Endodermal cell (in vitro differentiated cells): ENCODE measurements around the gene ANAPC13. TPM values are rescaled to one million over a fixed set of nuclear protein-coding genes. Genes with fewer than 3 reads are reported as not detected.
A peak's percentile ranks its signal among the peaks of the same experiment; 100 is the strongest.

Experiments
- DNase-seq: peaks from one replicate; pipeline ENCODE4 v3.0.0-alpha.2; 2017
- H3K27ac ChIP-seq: 2 replicates; pipeline ENCODE4 v1.5.1; 2013; ENCODE audit warnings: mild to moderate bottlenecking, low read depth, low read length, moderate library complexity
- H3K27me3 ChIP-seq: 2 replicates; pipeline ENCODE4 v1.6.1; 2013; ENCODE audit warnings: mild to moderate bottlenecking, low read length, moderate library complexity; ENCODE audit not compliant: insufficient read depth, control insufficient read depth, poor library complexity, severe bottlenecking
- H3K36me3 ChIP-seq: 2 replicates; pipeline ENCODE4 v1.7.0; 2013; ENCODE audit warnings: mild to moderate bottlenecking, low read length, moderate library complexity; ENCODE audit not compliant: control insufficient read depth, insufficient read depth
- H3K4me1 ChIP-seq: one replicate; pipeline ENCODE4 v1.7.0; 2013; ENCODE audit warnings: low read length; ENCODE audit not compliant: control insufficient read depth, insufficient read depth
- H3K4me3 ChIP-seq: 2 replicates; pipeline ENCODE4 v1.5.1; 2013; ENCODE audit warnings: mild to moderate bottlenecking, low read length, moderate library complexity
- H3K9ac ChIP-seq: 2 replicates; pipeline ENCODE4 v1.6.1; 2013; ENCODE audit warnings: mild to moderate bottlenecking, low read length, moderate library complexity; ENCODE audit not compliant: poor library complexity, severe bottlenecking; ENCODE audit errors: extremely low read depth
- H3K9me3 ChIP-seq: 2 replicates; pipeline ENCODE4 v1.6.1; 2013; ENCODE audit warnings: mild to moderate bottlenecking, low read length, moderate library complexity; ENCODE audit not compliant: control insufficient read depth
- H3K27ac Mint-ChIP-seq: 2 replicates; pipeline ENCODE4 v1.8.0; 2020; ENCODE audit warnings: mixed read lengths
- H3K27me3 Mint-ChIP-seq: 2 replicates; pipeline ENCODE4 v1.8.0; 2021; ENCODE audit warnings: mild to moderate bottlenecking, mixed read lengths; ENCODE audit not compliant: insufficient read depth
- H3K36me3 Mint-ChIP-seq: 2 replicates; pipeline ENCODE4 v1.8.0; 2020; ENCODE audit warnings: low read depth, mixed read lengths
- H3K4me1 Mint-ChIP-seq: 2 replicates; pipeline ENCODE4 v1.8.0; 2020; ENCODE audit warnings: mixed read lengths
- H3K4me3 Mint-ChIP-seq: 2 replicates; pipeline ENCODE4 v1.8.0; 2020; ENCODE audit warnings: mild to moderate bottlenecking, moderate library complexity, mixed read lengths
- H3K9me3 Mint-ChIP-seq: 2 replicates; pipeline ENCODE4 v1.8.0; 2020; ENCODE audit warnings: mild to moderate bottlenecking, mixed read lengths
- WGBS, 2 experiments: methylation state at CpG; one replicate each; pipeline versions ENCODE4 v1.1.5 to v1.1.7; 2013; ENCODE audit warnings: missing lambda C conversion rate in 2 of 2, mixed read lengths in 1 of 2; ENCODE audit not compliant: insufficient coverage in 1 of 2, insufficient read length in 1 of 2; 5-methylcytosine and 5-hydroxymethylcytosine counted together
- total RNA-seq, 2 donors: library from RNA; stranded (reverse); fragmentation: NEBNext Ultra II Directional in 1 of 2; extraction: Animal tissue kit (Norgen Biotek cat#: 25700) in 1 of 2; gene quantifications; 2 replicates in 1 of 2; 3 replicates in 1 of 2; pipeline ENCODE4 v1.2.1, GENCODE V29; 2021
- TF ChIP-seq, protein P1 (sequence below): fragments of 200-600 bp; sonication (generic); conservative IDR thresholded peaks from 2 replicates; pipeline ENCODE4 v1.5.0; 2021; ENCODE audit warnings: antibody characterized with exemption, mild to moderate bottlenecking

The ANAPC13 gene
- total RNA-seq, 2 donors from 2014 or later = 28.6 to 29.3 TPM

DNA sequence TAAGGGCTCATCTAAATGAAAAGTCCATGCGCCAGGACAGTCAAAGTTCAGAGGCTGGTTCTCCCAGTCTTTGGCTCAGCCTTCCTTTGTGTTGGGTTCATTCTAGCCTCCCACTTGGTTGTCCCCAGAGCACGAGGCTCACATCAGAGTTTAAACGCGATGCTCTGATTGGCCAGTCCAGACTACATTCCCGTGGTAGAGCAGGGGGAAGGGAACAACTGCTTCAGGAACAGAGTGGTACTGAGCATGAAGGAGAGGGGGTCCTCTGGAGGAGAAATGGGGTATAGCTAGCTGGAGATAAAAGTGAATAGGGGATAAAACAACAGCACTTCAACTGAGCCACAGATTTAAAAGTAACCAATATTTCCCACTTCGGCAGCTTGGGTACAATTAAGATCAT, 32.2 kb downstream of the ANAPC13 start:
- H3K4me1 Mint-ChIP-seq = peaks cover 7% of the 10 kb centered on the region
- H3K9me3 ChIP-seq = no peaks in the 10 kb centered on the region
- no peak overlapping the region for H3K4me3 Mint-ChIP-seq
- H3K9me3 Mint-ChIP-seq = no peaks in the 10 kb centered on the region
- no peak overlapping the region for H3K27ac ChIP-seq
- H3K27me3 Mint-ChIP-seq = peaks cover 6% of the 10 kb centered on the region
- no peaks in the 10 kb centered on the region for H3K36me3 Mint-ChIP-seq
- peak; percentile 84 for DNase-seq
- no peak overlapping the region for H3K27ac Mint-ChIP-seq
- no peaks in the 10 kb centered on the region for H3K27me3 ChIP-seq
- peaks cover 3% of the 10 kb centered on the region for H3K4me1 ChIP-seq
- no peaks in the 10 kb centered on the region for H3K36me3 ChIP-seq
- 61 to 73% methylated on average over 5 to 6 of the region's 6 CpGs for WGBS, 2 experiments
- no peak overlapping the region for H3K9ac ChIP-seq
- TF ChIP-seq, protein P1, sequence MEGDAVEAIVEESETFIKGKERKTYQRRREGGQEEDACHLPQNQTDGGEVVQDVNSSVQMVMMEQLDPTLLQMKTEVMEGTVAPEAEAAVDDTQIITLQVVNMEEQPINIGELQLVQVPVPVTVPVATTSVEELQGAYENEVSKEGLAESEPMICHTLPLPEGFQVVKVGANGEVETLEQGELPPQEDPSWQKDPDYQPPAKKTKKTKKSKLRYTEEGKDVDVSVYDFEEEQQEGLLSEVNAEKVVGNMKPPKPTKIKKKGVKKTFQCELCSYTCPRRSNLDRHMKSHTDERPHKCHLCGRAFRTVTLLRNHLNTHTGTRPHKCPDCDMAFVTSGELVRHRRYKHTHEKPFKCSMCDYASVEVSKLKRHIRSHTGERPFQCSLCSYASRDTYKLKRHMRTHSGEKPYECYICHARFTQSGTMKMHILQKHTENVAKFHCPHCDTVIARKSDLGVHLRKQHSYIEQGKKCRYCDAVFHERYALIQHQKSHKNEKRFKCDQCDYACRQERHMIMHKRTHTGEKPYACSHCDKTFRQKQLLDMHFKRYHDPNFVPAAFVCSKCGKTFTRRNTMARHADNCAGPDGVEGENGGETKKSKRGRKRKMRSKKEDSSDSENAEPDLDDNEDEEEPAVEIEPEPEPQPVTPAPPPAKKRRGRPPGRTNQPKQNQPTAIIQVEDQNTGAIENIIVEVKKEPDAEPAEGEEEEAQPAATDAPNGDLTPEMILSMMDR = peak; percentile 71
- H3K4me3 ChIP-seq = no peak overlapping the region

DNA sequence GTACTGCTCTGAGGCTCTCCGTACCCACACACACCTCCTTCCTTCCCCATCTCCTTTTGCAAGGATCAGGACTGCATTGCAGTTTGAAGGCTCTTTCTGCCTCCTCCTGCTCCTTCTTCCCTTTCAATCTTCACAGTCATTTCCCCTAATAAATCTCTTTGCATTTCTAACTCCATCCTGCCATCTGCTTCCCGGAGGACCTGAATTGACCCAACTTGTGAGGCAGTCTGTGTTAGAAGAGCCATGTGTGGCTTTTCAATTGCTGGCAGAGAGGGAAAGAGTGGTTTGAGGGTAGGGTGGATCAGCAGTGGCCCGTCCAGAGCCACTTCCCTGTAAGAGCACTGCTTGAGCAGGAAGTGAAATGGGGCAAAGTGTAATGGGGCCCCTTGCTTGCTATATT, 35.8 kb downstream of the ANAPC13 start:
- Mint-ChIP-seq H3K4me3 (no peak overlapping the region), H3K4me1 (peaks cover 10% of the 10 kb centered on the region), H3K36me3 (no peaks in the 10 kb centered on the region), H3K9me3 (peaks cover 1% of the 10 kb centered on the region), H3K27ac (no peak overlapping the region), H3K27me3 (peaks cover 10% of the 10 kb centered on the region)
- Histone ChIP-seq H3K9ac (no peak overlapping the region), H3K4me1 (peaks cover 3% of the 10 kb centered on the region), H3K4me3 (no peak overlapping the region), H3K9me3 (peaks cover 8% of the 10 kb centered on the region), H3K27me3 (no peaks in the 10 kb centered on the region), H3K27ac (no peak overlapping the region), H3K36me3 (no peaks in the 10 kb centered on the region)
- TF ChIP-seq, protein P1 = no peak
- DNase-seq = no peak
- WGBS, 2 experiments = 92 to 93% methylated on average over 1 to 3 of the region's 3 CpGs

DNA sequence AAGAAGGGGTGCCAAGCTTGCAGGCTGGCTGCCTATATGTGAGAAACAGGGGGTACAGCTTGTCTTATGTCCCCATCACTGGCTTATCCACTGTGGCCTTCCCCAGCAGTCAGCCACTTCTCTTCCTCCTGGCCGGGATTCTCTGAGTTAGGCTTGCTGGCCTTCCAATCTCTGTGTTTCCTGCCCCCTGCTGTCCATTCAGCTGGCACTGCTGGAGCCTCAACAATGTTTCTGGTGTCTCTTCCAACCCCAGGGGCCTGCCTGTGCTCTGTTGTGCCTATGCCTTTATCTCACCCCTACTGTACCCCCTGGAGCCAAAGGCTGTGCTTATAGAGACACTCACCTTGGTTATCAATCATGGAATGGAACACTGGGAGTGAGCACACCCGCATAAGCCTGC, 36.5 kb downstream of the ANAPC13 start:
- DNase-seq = peak; percentile 85
- H3K4me3 ChIP-seq = no peak overlapping the region
- H3K27ac Mint-ChIP-seq = no peak overlapping the region
- H3K4me1 Mint-ChIP-seq = peaks cover 10% of the 10 kb centered on the region
- no peaks in the 10 kb centered on the region for H3K36me3 ChIP-seq
- WGBS, 2 experiments = 64 to 70% methylated on average over 2 of the region's 2 CpGs
- H3K27me3 Mint-ChIP-seq = peaks cover 10% of the 10 kb centered on the region
- no peak overlapping the region for H3K9ac ChIP-seq
- no peaks in the 10 kb centered on the region for H3K36me3 Mint-ChIP-seq
- peaks cover 8% of the 10 kb centered on the region for H3K9me3 ChIP-seq
- H3K27ac ChIP-seq = no peak overlapping the region
- H3K27me3 ChIP-seq = no peaks in the 10 kb centered on the region
- peaks cover 3% of the 10 kb centered on the region for H3K4me1 ChIP-seq
- no peak overlapping the region for H3K4me3 Mint-ChIP-seq
- H3K9me3 Mint-ChIP-seq = peaks cover 3% of the 10 kb centered on the region
- TF ChIP-seq, protein P1 = peak; percentile 80
